Mesenchymal stem cell (in vitro differentiated cells and primary cell): ENCODE data around the gene SKAP1.

Source experiments
- DNase-seq: peaks from one replicate; pipeline ENCODE4 v3.0.0-alpha.2; 2013
- H2AFZ ChIP-seq: one replicate; pipeline ENCODE4 v1.6.1; 2013; ENCODE audit warnings: low read depth, mild to moderate bottlenecking, control low read depth, inconsistent platforms, low read length, moderate library complexity
- H2AK5ac ChIP-seq: 2 replicates; pipeline ENCODE4 v1.6.1; 2013; ENCODE audit warnings: low read length, moderate library complexity, mild to moderate bottlenecking, inconsistent platforms; ENCODE audit not compliant: severe bottlenecking
- H2BK120ac ChIP-seq: one replicate; pipeline ENCODE4 v1.6.1; 2013; ENCODE audit warnings: low read depth, mild to moderate bottlenecking, inconsistent platforms, low read length, moderate library complexity
- H2BK12ac ChIP-seq, 2 experiments: one replicate each; pipeline ENCODE4 v1.6.1; 2013; ENCODE audit warnings: inconsistent platforms in 2 of 2, low read length in 2 of 2, mild to moderate bottlenecking in 2 of 2, moderate library complexity in 2 of 2, control low read depth in 1 of 2
- H2BK15ac ChIP-seq: one replicate; pipeline ENCODE4 v1.6.1; 2013; ENCODE audit warnings: mild to moderate bottlenecking, low read depth, inconsistent platforms; ENCODE audit not compliant: poor library complexity, severe bottlenecking
- H2BK5ac ChIP-seq: 2 replicates; pipeline ENCODE4 v1.6.1; 2013; ENCODE audit warnings: low read depth, mild to moderate bottlenecking, low read length, control low read depth, inconsistent platforms; ENCODE audit not compliant: poor library complexity, severe bottlenecking
- H3K14ac ChIP-seq, 2 experiments: one replicate each; pipeline ENCODE4 v1.6.1; 2013; ENCODE audit warnings: inconsistent platforms in 2 of 2, low read length in 2 of 2, control low read depth in 1 of 2, mild to moderate bottlenecking in 1 of 2, moderate library complexity in 1 of 2
- H3K18ac ChIP-seq, 2 experiments: one replicate each; pipeline ENCODE4 v1.6.1; 2013; ENCODE audit warnings: inconsistent platforms in 2 of 2, low read length in 2 of 2, control low read depth in 1 of 2, low read depth in 1 of 2, mild to moderate bottlenecking in 1 of 2
- H3K23ac ChIP-seq, 2 experiments: one replicate each; pipeline ENCODE4 v1.6.1; 2013; ENCODE audit warnings: inconsistent platforms in 2 of 2, low read length in 2 of 2, mild to moderate bottlenecking in 2 of 2, moderate library complexity in 2 of 2, control low read depth in 1 of 2
- H3K27ac ChIP-seq: 2 replicates; pipeline ENCODE4 v1.5.1; 2013; ENCODE audit warnings: mild to moderate bottlenecking, moderate library complexity, low read length, control low read depth, inconsistent platforms; ENCODE audit not compliant: poor library complexity, severe bottlenecking
- H3K27me3 ChIP-seq, 2 experiments: 2 replicates each; pipeline versions ENCODE4 v1.6.1 to v1.7.0; 2013; ENCODE audit warnings: low read length in 2 of 2, mild to moderate bottlenecking in 2 of 2, moderate library complexity in 2 of 2, control low read depth in 1 of 2, inconsistent platforms in 1 of 2; ENCODE audit not compliant: control insufficient read depth in 1 of 2, insufficient read depth in 1 of 2
- H3K36me3 ChIP-seq, 2 experiments: 2 replicates each; pipeline versions ENCODE4 v1.6.1 to v1.7.0; 2013; ENCODE audit warnings: low read length in 2 of 2, control low read depth in 1 of 2, inconsistent platforms in 1 of 2, low read depth in 1 of 2, mild to moderate bottlenecking in 1 of 2; ENCODE audit not compliant: insufficient read depth in 2 of 2, control insufficient read depth in 1 of 2
- H3K4ac ChIP-seq, 2 experiments: one replicate each; pipeline ENCODE4 v1.6.1; 2013; ENCODE audit warnings: inconsistent platforms in 2 of 2, low read length in 2 of 2, mild to moderate bottlenecking in 2 of 2, moderate library complexity in 2 of 2, control low read depth in 1 of 2, low read depth in 1 of 2
- H3K4me1 ChIP-seq: 2 replicates; pipeline ENCODE4 v1.6.1; 2013; ENCODE audit warnings: low read depth, low read length, control low read depth; ENCODE audit not compliant: control insufficient read depth, insufficient read depth
- H3K4me2 ChIP-seq: 2 replicates; pipeline ENCODE4 v1.6.1; 2013; ENCODE audit warnings: low read length, mild to moderate bottlenecking, inconsistent platforms; ENCODE audit not compliant: poor library complexity, severe bottlenecking
- H3K4me3 ChIP-seq, 2 experiments: 2 replicates each; pipeline versions ENCODE4 v1.5.1 to v1.7.0; 2013; ENCODE audit warnings: low read length in 2 of 2, mild to moderate bottlenecking in 2 of 2, control low read depth in 1 of 2, low read depth in 1 of 2; ENCODE audit not compliant: insufficient read depth in 1 of 2
- H3K79me1 ChIP-seq: replicated peaks from 2 replicates; pipeline ENCODE4 v1.6.1; 2013; ENCODE audit warnings: mild to moderate bottlenecking, control low read depth, low read length, inconsistent platforms; ENCODE audit not compliant: poor library complexity, severe bottlenecking
- H3K9ac ChIP-seq: 2 replicates; pipeline ENCODE4 v1.7.0; 2013; ENCODE audit warnings: mild to moderate bottlenecking, low read length, moderate library complexity
- H3K9me3 ChIP-seq: 2 replicates; pipeline ENCODE4 v1.7.0; 2013; ENCODE audit warnings: mild to moderate bottlenecking, low read length; ENCODE audit not compliant: control insufficient read depth
- H4K8ac ChIP-seq: one replicate; pipeline ENCODE4 v1.6.1; 2013; ENCODE audit warnings: inconsistent platforms, mild to moderate bottlenecking, low read length, moderate library complexity
- H4K91ac ChIP-seq: one replicate; pipeline ENCODE4 v1.6.1; 2013; ENCODE audit warnings: mild to moderate bottlenecking, low read length, inconsistent platforms
- WGBS: methylation state at CpG from one replicate; pipeline ENCODE4 v1.1.7; 2013; ENCODE audit warnings: mixed read lengths; 5-methylcytosine and 5-hydroxymethylcytosine counted together

The SKAP1 gene

GRCh38 chr17:48121923-48122664, 307.9 kb downstream of the SKAP1 start:
- Histone ChIP-seq H4K91ac (no peak overlapping the region), H2BK15ac (no peak overlapping the region), H2BK5ac (no peak overlapping the region), H3K18ac (no peak overlapping the region), H3K4me2 (no peak overlapping the region), H3K27me3 (no peaks in the 10 kb centered on the region), H3K4me3 (no peak overlapping the region), H4K8ac (no peak overlapping the region), H3K14ac (no peak overlapping the region), H3K23ac (no peak overlapping the region), H2AK5ac (no peak overlapping the region), H3K36me3 (peaks cover 49 to 64% of the 10 kb centered on the region in 2 experiments), H3K27ac (no peak overlapping the region), H3K4me1 (no peaks in the 10 kb centered on the region), H3K79me1 (peaks cover 18% of the 10 kb centered on the region), H2BK12ac (no peak overlapping the region), H2AFZ (no peak overlapping the region), H3K9ac (no peak overlapping the region), H3K4ac (no peak overlapping the region), H2BK120ac (no peak overlapping the region), H3K9me3 (no peaks in the 10 kb centered on the region)
- no peak for DNase-seq
- 85% methylated on average over 8 of the region's 9 CpGs for WGBS

- no peaks in the 10 kb centered on the region for H3K4me1 ChIP-seq
- no peak for DNase-seq
- no peak overlapping the region for H3K4me3 ChIP-seq
- H3K9ac ChIP-seq: no peak overlapping the region
- H3K36me3 ChIP-seq: peaks cover 25 to 33% of the 10 kb centered on the region in 2 experiments
- 99% methylated on average over 5 of the region's 5 CpGs for WGBS
- no peak overlapping the region for H2BK15ac ChIP-seq
- H3K4me2 ChIP-seq: no peak overlapping the region
- H3K79me1 ChIP-seq: peaks cover 18% of the 10 kb centered on the region
- no peak overlapping the region for H4K8ac ChIP-seq
- H2BK5ac ChIP-seq: no peak overlapping the region
- no peak overlapping the region for H2BK120ac ChIP-seq
- H2AFZ ChIP-seq: no peak overlapping the region
- H3K18ac ChIP-seq: no peak overlapping the region
- no peak overlapping the region for H3K14ac ChIP-seq
- H3K27me3 ChIP-seq: no peaks in the 10 kb centered on the region
- no peak overlapping the region for H3K4ac ChIP-seq
- no peaks in the 10 kb centered on the region for H3K9me3 ChIP-seq
- H3K27ac ChIP-seq: no peak overlapping the region
- H4K91ac ChIP-seq: no peak overlapping the region
- no peak overlapping the region for H3K23ac ChIP-seq
- no peak overlapping the region for H2AK5ac ChIP-seq
- H2BK12ac ChIP-seq: no peak overlapping the region
These were observed 316.8 kb downstream of the SKAP1 start for GRCh38 chr17:48113201-48113676.

- no peak overlapping the region for H3K23ac ChIP-seq
- no peak overlapping the region for H2BK12ac ChIP-seq
- no peak overlapping the region for H2BK120ac ChIP-seq
- no peak overlapping the region for H4K91ac ChIP-seq
- no peak overlapping the region for H3K27ac ChIP-seq
- H4K8ac ChIP-seq: no peak overlapping the region
- peaks cover 15% of the 10 kb centered on the region for H3K79me1 ChIP-seq
- no peaks in the 10 kb centered on the region for H3K9me3 ChIP-seq
- no peak overlapping the region for H3K4me3 ChIP-seq
- WGBS: 82% methylated on average over 2 of the region's 2 CpGs
- no peak for DNase-seq
- H3K18ac ChIP-seq: no peak overlapping the region
- H3K9ac ChIP-seq: no peak overlapping the region
- no peak overlapping the region for H3K14ac ChIP-seq
- peaks cover 17 to 26% of the 10 kb centered on the region in 2 experiments for H3K36me3 ChIP-seq
- no peak overlapping the region for H3K4ac ChIP-seq
- H2BK5ac ChIP-seq: no peak overlapping the region
- H3K4me1 ChIP-seq: peaks cover 1% of the 10 kb centered on the region
- H2AK5ac ChIP-seq: no peak overlapping the region
- H3K27me3 ChIP-seq: no peaks in the 10 kb centered on the region
- no peak overlapping the region for H3K4me2 ChIP-seq
- no peak overlapping the region for H2BK15ac ChIP-seq
- H2AFZ ChIP-seq: no peak overlapping the region
These were observed 318.1 kb downstream of the SKAP1 start for GRCh38 chr17:48111937-48112241.

- H3K27ac ChIP-seq: no peak overlapping the region
- H3K4me1 ChIP-seq: peaks cover 4% of the 10 kb centered on the region
- no peak overlapping the region for H3K4me3 ChIP-seq
- H4K8ac ChIP-seq: no peak overlapping the region
- no peaks in the 10 kb centered on the region for H3K27me3 ChIP-seq
- H3K9me3 ChIP-seq: no peaks in the 10 kb centered on the region
- no peak overlapping the region for H3K23ac ChIP-seq
- peaks cover 13% of the 10 kb centered on the region for H3K79me1 ChIP-seq
- H4K91ac ChIP-seq: no peak overlapping the region
- H3K4me2 ChIP-seq: no peak overlapping the region
- H2BK5ac ChIP-seq: no peak overlapping the region
- H3K18ac ChIP-seq: no peak overlapping the region
- WGBS: 95% methylated on average over 9 of the region's 9 CpGs
- no peak overlapping the region for H2AK5ac ChIP-seq
- no peak overlapping the region for H3K9ac ChIP-seq
- no peak overlapping the region for H2AFZ ChIP-seq
- H2BK120ac ChIP-seq: no peak overlapping the region
- H2BK12ac ChIP-seq: no peak overlapping the region
- H3K4ac ChIP-seq: no peak overlapping the region
- no peak overlapping the region for H2BK15ac ChIP-seq
- no peak overlapping the region for H3K14ac ChIP-seq
- no peak for DNase-seq
- peaks cover 13 to 19% of the 10 kb centered on the region in 2 experiments for H3K36me3 ChIP-seq
These were observed 319.3 kb downstream of the SKAP1 start for GRCh38 chr17:48110761-48111160.
